A673 (cell line): ENCODE data around the gene SHC4.

Source experiments
- EZH2 ChIP-seq: fragments of 200-600 bp; sonication (generic); IDR thresholded peaks from 2 replicates; pipeline ENCODE4 v1.6.1; 2017; ENCODE audit warnings: borderline replicate concordance, low read depth, mild to moderate bottlenecking, mixed read lengths, antibody characterized with exemption, low read length; ENCODE audit not compliant: poor library complexity, severe bottlenecking
- TF ChIP-seq, protein P1 (sequence below): fragments of 300-800, 200-600 bp; sonication (generic); conservative IDR thresholded peaks from 2 replicates; pipeline ENCODE4 v1.5.1; 2017; ENCODE audit warnings: low read depth, mild to moderate bottlenecking, antibody characterized with exemption, low read length, moderate library complexity, mixed read lengths

DNA sequence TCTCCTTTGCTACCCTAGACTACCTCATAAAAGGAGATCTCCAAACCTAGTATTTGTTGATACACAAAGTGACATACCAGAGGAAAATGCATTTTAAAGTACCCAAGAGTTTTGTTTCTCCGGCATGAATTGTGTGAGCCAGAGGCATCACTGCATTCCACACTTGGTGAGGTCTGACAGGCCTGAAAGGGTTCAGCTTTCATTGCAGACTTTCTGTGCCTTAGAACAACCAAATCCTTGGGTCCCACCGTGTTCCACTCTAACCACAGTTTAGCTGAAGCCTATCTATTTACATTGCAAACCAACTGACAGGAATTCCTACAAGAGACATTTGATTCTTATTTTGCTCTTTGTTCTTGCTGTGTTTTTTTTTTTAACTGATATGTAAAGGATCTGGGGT, 106.8 kb downstream of the SHC4 start:
- TF ChIP-seq, protein P1, sequence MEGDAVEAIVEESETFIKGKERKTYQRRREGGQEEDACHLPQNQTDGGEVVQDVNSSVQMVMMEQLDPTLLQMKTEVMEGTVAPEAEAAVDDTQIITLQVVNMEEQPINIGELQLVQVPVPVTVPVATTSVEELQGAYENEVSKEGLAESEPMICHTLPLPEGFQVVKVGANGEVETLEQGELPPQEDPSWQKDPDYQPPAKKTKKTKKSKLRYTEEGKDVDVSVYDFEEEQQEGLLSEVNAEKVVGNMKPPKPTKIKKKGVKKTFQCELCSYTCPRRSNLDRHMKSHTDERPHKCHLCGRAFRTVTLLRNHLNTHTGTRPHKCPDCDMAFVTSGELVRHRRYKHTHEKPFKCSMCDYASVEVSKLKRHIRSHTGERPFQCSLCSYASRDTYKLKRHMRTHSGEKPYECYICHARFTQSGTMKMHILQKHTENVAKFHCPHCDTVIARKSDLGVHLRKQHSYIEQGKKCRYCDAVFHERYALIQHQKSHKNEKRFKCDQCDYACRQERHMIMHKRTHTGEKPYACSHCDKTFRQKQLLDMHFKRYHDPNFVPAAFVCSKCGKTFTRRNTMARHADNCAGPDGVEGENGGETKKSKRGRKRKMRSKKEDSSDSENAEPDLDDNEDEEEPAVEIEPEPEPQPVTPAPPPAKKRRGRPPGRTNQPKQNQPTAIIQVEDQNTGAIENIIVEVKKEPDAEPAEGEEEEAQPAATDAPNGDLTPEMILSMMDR = no peak
- TF ChIP-seq EZH2 = no peak
